Measurements from ENCODE around the gene AOC1.
"Not testable (repeated sequence)": the region's sequence is repeated elsewhere in the genome, so short reads cannot be mapped to it uniquely, and the experiment has no call there.

The AOC1 gene

GRCh38 chr7:150852371-150852905 lies at the start of gene AOC1:
Gene AOC1 (plus strand): TSS chr7:150852517. CDS start chr7:150856471, 3,954 bp downstream.
- no peak for DNase-seq (ENCODE audit: low spot score)

- DNase-seq (ENCODE audit: low spot score) = no peak
Observed at GRCh38 chr7:150803161-150803860, 49.0 kb upstream of the AOC1 start.

GRCh38 chr7:150804802-150805201 lies 47.5 kb upstream of the AOC1 start:
- no peak for DNase-seq (ENCODE audit: low spot score)

- no peak for DNase-seq (ENCODE audit: low spot score)
Observed at GRCh38 chr7:150805864-150806263, 46.5 kb upstream of the AOC1 start.

GRCh38 chr7:150806454-150806853 lies 45.9 kb upstream of the AOC1 start:
- no peak for DNase-seq (ENCODE audit: low spot score)

- no peak for DNase-seq (ENCODE audit: low spot score)
Observed at GRCh38 chr7:150806863-150807262, 45.5 kb upstream of the AOC1 start.

GRCh38 chr7:150807616-150808438 lies 44.5 kb upstream of the AOC1 start:
- DNase-seq (ENCODE audit: low spot score) = not testable (repeated sequence)

- DNase-seq (ENCODE audit: low spot score) = no peak
Observed at GRCh38 chr7:150814328-150815001, 37.9 kb upstream of the AOC1 start.

GRCh38 chr7:150818971-150819370 lies 33.3 kb upstream of the AOC1 start:
- no peak for DNase-seq (ENCODE audit: low spot score)

- no peak for DNase-seq (ENCODE audit: low spot score)
Observed at GRCh38 chr7:150820148-150820547, 32.2 kb upstream of the AOC1 start.

- no peak for DNase-seq (ENCODE audit: low spot score)
Observed at GRCh38 chr7:150820578-150821198, 31.6 kb upstream of the AOC1 start.

- DNase-seq (ENCODE audit: low spot score) = no peak
Observed at GRCh38 chr7:150823043-150823442, 29.3 kb upstream of the AOC1 start.

- DNase-seq (ENCODE audit: low spot score) = no peak
Observed at GRCh38 chr7:150823484-150824126, 28.7 kb upstream of the AOC1 start.

- DNase-seq (ENCODE audit: low spot score) = peak; percentile 14
Observed at GRCh38 chr7:150824379-150825177, 27.7 kb upstream of the AOC1 start.

GRCh38 chr7:150826061-150826849 lies 26.1 kb upstream of the AOC1 start:
- DNase-seq (ENCODE audit: low spot score) = no peak

- DNase-seq (ENCODE audit: low spot score) = no peak
Observed at GRCh38 chr7:150828384-150828783, 23.9 kb upstream of the AOC1 start.

- no peak for DNase-seq (ENCODE audit: low spot score)
Observed at GRCh38 chr7:150829426-150829825, 22.9 kb upstream of the AOC1 start.

GRCh38 chr7:150830937-150831336 lies 21.4 kb upstream of the AOC1 start:
- DNase-seq (ENCODE audit: low spot score) = no peak

GRCh38 chr7:150831851-150832250 lies 20.5 kb upstream of the AOC1 start:
- no peak for DNase-seq (ENCODE audit: low spot score)

GRCh38 chr7:150835019-150835418 lies 17.3 kb upstream of the AOC1 start:
- DNase-seq (ENCODE audit: low spot score) = no peak
